GM18873 (cell line): ENCODE results near the gene MAGOHB.

Experiments used
- ATAC-seq: cut with Tn5 transposase; IDR thresholded peaks from one replicate; pipeline ENCODE4 v1.9.1; 2021; ENCODE audit warnings: mild to moderate bottlenecking, moderate library complexity, moderate number of reproducible peaks; ENCODE audit not compliant: unreplicated experiment, low FRiP score

Gene MAGOHB

GRCh38 chr12:10557766-10558165, 55.6 kb downstream of the MAGOHB start:
- ATAC-seq = no peak

GRCh38 chr12:10557329-10557728, 56.1 kb downstream of the MAGOHB start:
- no peak for ATAC-seq

GRCh38 chr12:10554756-10555481, 58.5 kb downstream of the MAGOHB start:
- ATAC-seq = no peak

GRCh38 chr12:10554228-10554755, 59.1 kb downstream of the MAGOHB start:
- ATAC-seq = no peak
